CD4-positive, alpha-beta T cell treated with Interleukin-21 for 1 hour (primary cell): ENCODE data around the gene KNDC1.

Experiments used
- DNase-seq: peaks from one replicate; pipeline ENCODE4 v3.0.0-alpha.2; 2020

KNDC1 gene

GRCh38 chr10:133266056-133266795, 106.2 kb downstream of the KNDC1 start:
- DNase-seq, result no peak

- no peak for DNase-seq
These were observed 107.3 kb downstream of the KNDC1 start for GRCh38 chr10:133267293-133267692.

GRCh38 chr10:133267829-133268228, 107.8 kb downstream of the KNDC1 start:
- no peak for DNase-seq

- no peak for DNase-seq
These were observed 108.5 kb downstream of the KNDC1 start for GRCh38 chr10:133268532-133268931.

GRCh38 chr10:133269367-133269766, 109.3 kb downstream of the KNDC1 start:
- no peak for DNase-seq

GRCh38 chr10:133270204-133270603, 110.2 kb downstream of the KNDC1 start:
- no peak for DNase-seq

- DNase-seq, result no peak
These were observed 110.8 kb downstream of the KNDC1 start for GRCh38 chr10:133270773-133271297.

GRCh38 chr10:133271521-133272300, 111.7 kb downstream of the KNDC1 start:
- no peak for DNase-seq

- no peak for DNase-seq
These were observed 112.4 kb downstream of the KNDC1 start for GRCh38 chr10:133272301-133272963.

GRCh38 chr10:133272964-133273420, 113.0 kb downstream of the KNDC1 start:
- DNase-seq, result no peak

- DNase-seq, result no peak
These were observed 113.6 kb downstream of the KNDC1 start for GRCh38 chr10:133273534-133274143.

GRCh38 chr10:133274751-133275683, 115.0 kb downstream of the KNDC1 start:
- peak; percentile 91 for DNase-seq

GRCh38 chr10:133275684-133276092, 115.7 kb downstream of the KNDC1 start:
- peak; percentile 67 for DNase-seq
